ENCODE data around the gene FER. TPM values are rescaled to one million over a fixed set of nuclear protein-coding genes. Genes with fewer than 3 reads are reported as not detected.

The FER gene
- total and polyA plus RNA-seq, 2 donors: 2.8 to 8.8 TPM

- Histone ChIP-seq H3K9me3 (ENCODE audit: control insufficient read depth in 2 of 2, insufficient read depth in 1 of 2, low read length in 1 of 2) (no peaks in the 10 kb centered on the region), H3K4me3 (ENCODE audit: low read length in 2 of 2) (no peak overlapping the region), H3K4me1 (ENCODE audit: control insufficient read depth in 2 of 2, insufficient read depth in 2 of 2, low read length in 2 of 2) (no peaks in the 10 kb centered on the region), H3K36me3 (ENCODE audit: control insufficient read depth in 2 of 2, insufficient read depth in 2 of 2, low read length in 1 of 2) (no peaks in the 10 kb centered on the region), H3K27ac (ENCODE audit: low read depth in 1 of 2, low read length in 1 of 2) (no peak overlapping the region), H3K27me3 (ENCODE audit: control insufficient read depth in 2 of 2, insufficient read depth in 1 of 2, low read length in 1 of 2) (no peaks in the 10 kb centered on the region)
- DNase-seq (ENCODE audit: low read depth in 6 of 9, low spot score in 9 of 9): no peak
Observed at GRCh38 chr5:108917596-108917995, 169.9 kb downstream of the FER start.

GRCh38 chr5:108919591-108920326, 172.1 kb downstream of the FER start:
- WGBS: 95% methylated on average over 2 of the region's 2 CpGs
- Histone ChIP-seq H3K9me3 (ENCODE audit: control insufficient read depth in 2 of 2, insufficient read depth in 1 of 2, low read length in 1 of 2) (no peaks in the 10 kb centered on the region), H3K36me3 (ENCODE audit: control insufficient read depth in 2 of 2, insufficient read depth in 2 of 2, low read length in 1 of 2) (no peaks in the 10 kb centered on the region), H3K4me1 (ENCODE audit: control insufficient read depth in 2 of 2, insufficient read depth in 2 of 2, low read length in 2 of 2) (no peaks in the 10 kb centered on the region), H3K27me3 (ENCODE audit: control insufficient read depth in 2 of 2, insufficient read depth in 1 of 2, low read length in 1 of 2) (no peaks in the 10 kb centered on the region), H3K4me3 (ENCODE audit: low read length in 2 of 2) (no peak overlapping the region), H3K27ac (ENCODE audit: low read depth in 1 of 2, low read length in 1 of 2) (no peak overlapping the region)
- DNase-seq (ENCODE audit: low read depth in 6 of 9, low spot score in 9 of 9): peak in 1 of 9 donors; percentile 17

DNA sequence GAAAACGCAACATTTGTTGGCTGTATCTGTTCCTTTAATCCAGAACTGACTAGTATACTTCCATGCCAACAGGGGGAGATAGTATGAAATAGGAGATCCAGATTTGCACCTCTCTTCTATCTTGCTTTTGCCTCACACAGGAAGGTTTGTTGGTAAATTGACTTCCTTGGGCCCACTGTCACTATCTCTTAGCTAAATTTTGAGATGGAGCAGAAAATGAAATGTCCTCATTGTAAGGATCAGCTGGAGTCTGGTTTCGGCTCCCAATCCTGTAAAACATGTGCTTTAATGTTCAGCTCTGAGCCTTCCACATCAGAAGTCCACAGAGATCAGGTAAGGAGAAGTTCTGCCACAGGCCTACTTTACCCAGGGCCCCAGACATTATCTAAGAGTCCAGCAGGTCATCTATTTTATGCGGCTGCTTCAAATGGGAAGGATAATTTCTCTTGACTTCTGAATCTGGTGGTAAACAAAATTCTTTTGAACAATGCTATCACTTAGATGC, 176.8 kb downstream of the FER start:
- no peaks in the 10 kb centered on the region for H3K27me3 ChIP-seq (ENCODE audit: control insufficient read depth in 2 of 2, insufficient read depth in 1 of 2, low read length in 1 of 2)
- no peaks in the 10 kb centered on the region for H3K9me3 ChIP-seq (ENCODE audit: control insufficient read depth in 2 of 2, insufficient read depth in 1 of 2, low read length in 1 of 2)
- DNase-seq (ENCODE audit: low read depth in 6 of 9, low spot score in 9 of 9): peak in 1 of 9 donors; percentile 26
- H3K4me1 ChIP-seq (ENCODE audit: control insufficient read depth in 2 of 2, insufficient read depth in 2 of 2, low read length in 2 of 2): no peaks in the 10 kb centered on the region
- no peak overlapping the region for H3K27ac ChIP-seq (ENCODE audit: low read depth in 1 of 2, low read length in 1 of 2)
- H3K36me3 ChIP-seq (ENCODE audit: control insufficient read depth in 2 of 2, insufficient read depth in 2 of 2, low read length in 1 of 2): no peaks in the 10 kb centered on the region
- WGBS: 98% methylated on average over 3 of the region's 3 CpGs
- no peak overlapping the region for H3K4me3 ChIP-seq (ENCODE audit: low read length in 2 of 2)

- Histone ChIP-seq H3K27me3 (ENCODE audit: control insufficient read depth in 2 of 2, insufficient read depth in 1 of 2, low read length in 1 of 2) (no peaks in the 10 kb centered on the region), H3K4me3 (ENCODE audit: low read length in 2 of 2) (no peak overlapping the region)
- no peak for DNase-seq (ENCODE audit: low read depth in 6 of 9, low spot score in 9 of 9)
Observed at GRCh38 chr5:108925073-108925472, 177.4 kb downstream of the FER start.

GRCh38 chr5:108930107-108930506, 182.4 kb downstream of the FER start:
- 84% methylated on average over 3 of the region's 3 CpGs for WGBS
- H3K9me3 ChIP-seq (ENCODE audit: control insufficient read depth in 2 of 2, insufficient read depth in 1 of 2, low read length in 1 of 2): no peaks in the 10 kb centered on the region
- no peaks in the 10 kb centered on the region for H3K4me1 ChIP-seq (ENCODE audit: control insufficient read depth in 2 of 2, insufficient read depth in 2 of 2, low read length in 2 of 2)
- H3K27ac ChIP-seq (ENCODE audit: low read depth in 1 of 2, low read length in 1 of 2): no peak overlapping the region
- no peak for DNase-seq (ENCODE audit: low read depth in 6 of 9, low spot score in 9 of 9)
- H3K36me3 ChIP-seq (ENCODE audit: control insufficient read depth in 2 of 2, insufficient read depth in 2 of 2, low read length in 1 of 2): no peaks in the 10 kb centered on the region
- H3K4me3 ChIP-seq (ENCODE audit: low read length in 2 of 2): no peak overlapping the region
- no peaks in the 10 kb centered on the region for H3K27me3 ChIP-seq (ENCODE audit: control insufficient read depth in 2 of 2, insufficient read depth in 1 of 2, low read length in 1 of 2)

More at GRCh38 chr5:108925073-108925472, 177.4 kb downstream of the FER start:
- no peaks in the 10 kb centered on the region for H3K36me3 ChIP-seq (ENCODE audit: control insufficient read depth in 2 of 2, insufficient read depth in 2 of 2, low read length in 1 of 2)
- H3K4me1 ChIP-seq (ENCODE audit: control insufficient read depth in 2 of 2, insufficient read depth in 2 of 2, low read length in 2 of 2): no peaks in the 10 kb centered on the region
- H3K9me3 ChIP-seq (ENCODE audit: control insufficient read depth in 2 of 2, insufficient read depth in 1 of 2, low read length in 1 of 2): no peaks in the 10 kb centered on the region
- H3K27ac ChIP-seq (ENCODE audit: low read depth in 1 of 2, low read length in 1 of 2): no peak overlapping the region

- Histone ChIP-seq H3K4me3 (ENCODE audit: low read length in 2 of 2) (no peak overlapping the region), H3K27ac (ENCODE audit: low read depth in 1 of 2, low read length in 1 of 2) (no peak overlapping the region), H3K4me1 (ENCODE audit: control insufficient read depth in 2 of 2, insufficient read depth in 2 of 2, low read length in 2 of 2) (peaks cover 0 to 3% of the 10 kb centered on the region in 2 donors), H3K9me3 (ENCODE audit: control insufficient read depth in 2 of 2, insufficient read depth in 1 of 2, low read length in 1 of 2) (no peaks in the 10 kb centered on the region), H3K36me3 (ENCODE audit: control insufficient read depth in 2 of 2, insufficient read depth in 2 of 2, low read length in 1 of 2) (no peaks in the 10 kb centered on the region), H3K27me3 (ENCODE audit: control insufficient read depth in 2 of 2, insufficient read depth in 1 of 2, low read length in 1 of 2) (no peaks in the 10 kb centered on the region)
- DNase-seq (ENCODE audit: low read depth in 6 of 9, low spot score in 9 of 9): no peak
- 98% methylated on average over 2 of the region's 2 CpGs for WGBS
Observed at GRCh38 chr5:108935611-108936010, 187.9 kb downstream of the FER start.

DNA sequence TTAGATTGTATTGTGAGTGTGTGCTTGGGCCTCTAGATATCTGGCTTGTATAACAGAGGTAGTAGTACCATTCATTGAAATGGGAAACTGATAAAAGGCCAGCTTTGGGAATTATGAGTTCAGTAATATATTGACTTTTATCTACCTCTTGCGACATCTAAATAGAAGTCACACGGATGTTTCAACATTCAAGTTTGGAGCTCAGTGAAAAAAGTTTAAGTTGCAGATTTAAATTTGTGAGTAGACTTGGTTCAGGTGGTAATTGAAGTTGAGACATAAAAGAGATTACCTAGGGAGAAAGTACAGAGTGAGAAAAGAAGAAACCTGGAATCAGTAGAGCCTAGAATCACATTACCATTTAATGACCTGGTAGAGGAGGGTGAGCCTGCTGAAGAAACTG, 189.5 kb downstream of the FER start:
- WGBS: 97% methylated on average over 2 of the region's 2 CpGs
- Histone ChIP-seq H3K4me1 (ENCODE audit: control insufficient read depth in 2 of 2, insufficient read depth in 2 of 2, low read length in 2 of 2) (peaks cover 0 to 6% of the 10 kb centered on the region in 2 donors), H3K9me3 (ENCODE audit: control insufficient read depth in 2 of 2, insufficient read depth in 1 of 2, low read length in 1 of 2) (no peaks in the 10 kb centered on the region), H3K4me3 (ENCODE audit: low read length in 2 of 2) (no peak overlapping the region), H3K27ac (ENCODE audit: low read depth in 1 of 2, low read length in 1 of 2) (no peak overlapping the region), H3K27me3 (ENCODE audit: control insufficient read depth in 2 of 2, insufficient read depth in 1 of 2, low read length in 1 of 2) (no peaks in the 10 kb centered on the region), H3K36me3 (ENCODE audit: control insufficient read depth in 2 of 2, insufficient read depth in 2 of 2, low read length in 1 of 2) (no peaks in the 10 kb centered on the region)
- no peak for DNase-seq (ENCODE audit: low read depth in 6 of 9, low spot score in 9 of 9)

DNA sequence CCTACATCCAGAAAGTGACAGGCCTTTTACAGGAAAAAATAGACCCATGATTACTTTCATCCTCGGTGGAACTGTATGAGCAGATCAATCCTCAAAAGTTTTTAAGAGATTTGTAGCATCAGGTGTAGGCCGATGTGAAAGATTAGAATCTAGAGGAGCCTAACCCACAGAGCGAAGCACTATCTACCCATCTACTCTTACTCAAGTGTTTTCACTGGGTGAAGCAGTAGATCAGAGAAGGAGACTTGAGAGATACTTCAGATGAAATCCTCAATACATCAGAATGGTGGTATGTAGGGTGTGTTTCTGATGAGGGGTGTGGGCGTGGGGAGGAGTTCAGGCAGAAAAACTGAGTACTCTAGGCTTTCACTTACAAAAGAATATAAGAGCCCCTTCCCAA, 192.8 kb downstream of the FER start:
- peaks cover 0 to 6% of the 10 kb centered on the region in 2 donors for H3K4me1 ChIP-seq (ENCODE audit: control insufficient read depth in 2 of 2, insufficient read depth in 2 of 2, low read length in 2 of 2)
- no peak overlapping the region for H3K27ac ChIP-seq (ENCODE audit: low read depth in 1 of 2, low read length in 1 of 2)
- no peak overlapping the region for H3K4me3 ChIP-seq (ENCODE audit: low read length in 2 of 2)
- H3K27me3 ChIP-seq (ENCODE audit: control insufficient read depth in 2 of 2, insufficient read depth in 1 of 2, low read length in 1 of 2): no peaks in the 10 kb centered on the region
- H3K9me3 ChIP-seq (ENCODE audit: control insufficient read depth in 2 of 2, insufficient read depth in 1 of 2, low read length in 1 of 2): no peaks in the 10 kb centered on the region
- DNase-seq (ENCODE audit: low read depth in 6 of 9, low spot score in 9 of 9): peak in 6 of 9 donors; percentile 15 to 60 (median 30)
- H3K36me3 ChIP-seq (ENCODE audit: control insufficient read depth in 2 of 2, insufficient read depth in 2 of 2, low read length in 1 of 2): no peaks in the 10 kb centered on the region
- 63% methylated on average over 4 of the region's 4 CpGs for WGBS

- Histone ChIP-seq H3K4me1 (ENCODE audit: control insufficient read depth in 2 of 2, insufficient read depth in 2 of 2, low read length in 2 of 2) (peaks cover 0 to 6% of the 10 kb centered on the region in 2 donors), H3K27ac (ENCODE audit: low read depth in 1 of 2, low read length in 1 of 2) (no peak overlapping the region), H3K9me3 (ENCODE audit: control insufficient read depth in 2 of 2, insufficient read depth in 1 of 2, low read length in 1 of 2) (no peaks in the 10 kb centered on the region), H3K36me3 (ENCODE audit: control insufficient read depth in 2 of 2, insufficient read depth in 2 of 2, low read length in 1 of 2) (no peaks in the 10 kb centered on the region), H3K4me3 (ENCODE audit: low read length in 2 of 2) (no peak overlapping the region), H3K27me3 (ENCODE audit: control insufficient read depth in 2 of 2, insufficient read depth in 1 of 2, low read length in 1 of 2) (no peaks in the 10 kb centered on the region)
- DNase-seq (ENCODE audit: low read depth in 6 of 9, low spot score in 9 of 9): no peak
- 97% methylated on average over 2 of the region's 2 CpGs for WGBS
Observed at GRCh38 chr5:108941746-108942145, 194.0 kb downstream of the FER start.
